Mesenteric fat pad (tissue), 1 donor: ENCODE data around the gene ITGB6. TPM values are rescaled to one million over a fixed set of nuclear protein-coding genes. Genes with fewer than 3 reads are reported as not detected.
"Not testable (repeated sequence)": the region's sequence is repeated elsewhere in the genome, so short reads cannot be mapped to it uniquely, and the experiment has no call there.

ENCODE experiments used
- DNase-seq: peaks from one replicate; pipeline ENCODE4 v3.0.0-alpha.2; 2020; ENCODE audit warnings: low spot score
- total RNA-seq: library from RNA; stranded (reverse); fragmentation: NEBNext Ultra II Directional; extraction: Animal tissue kit (Norgen Biotek cat#: 25700); gene quantifications from one replicate; pipeline ENCODE4 v1.2.1, GENCODE V29; 2021
- donor health status: DM: yes; HTN: yes; CAD: no.

ITGB6 gene
- total RNA-seq, 1 donor from 2014 or later = not detected

DNA sequence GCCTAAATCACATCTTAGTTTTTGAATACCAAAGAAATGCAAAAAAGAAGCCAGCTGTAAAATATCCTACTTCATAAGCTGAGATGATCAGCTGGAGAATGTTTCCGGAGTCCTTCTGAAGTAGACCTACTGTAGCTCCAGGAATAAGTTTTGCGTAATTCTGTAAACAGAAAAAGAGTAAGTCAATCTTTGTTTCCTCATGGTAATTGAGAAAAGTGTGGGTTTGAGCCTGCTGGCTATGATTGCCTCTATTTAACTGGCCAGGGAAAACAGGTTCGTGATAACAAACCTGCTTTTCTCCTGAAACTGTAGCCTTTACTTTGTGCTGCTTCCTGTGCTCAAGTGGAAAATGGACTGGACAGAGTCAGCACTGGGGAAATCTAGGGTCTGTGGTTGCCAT is 58.2 kb downstream of the ITGB6 start:
- DNase-seq = no peak

GRCh38 chr2:160141419-160141818 is 58.7 kb downstream of the ITGB6 start:
- no peak for DNase-seq

DNA sequence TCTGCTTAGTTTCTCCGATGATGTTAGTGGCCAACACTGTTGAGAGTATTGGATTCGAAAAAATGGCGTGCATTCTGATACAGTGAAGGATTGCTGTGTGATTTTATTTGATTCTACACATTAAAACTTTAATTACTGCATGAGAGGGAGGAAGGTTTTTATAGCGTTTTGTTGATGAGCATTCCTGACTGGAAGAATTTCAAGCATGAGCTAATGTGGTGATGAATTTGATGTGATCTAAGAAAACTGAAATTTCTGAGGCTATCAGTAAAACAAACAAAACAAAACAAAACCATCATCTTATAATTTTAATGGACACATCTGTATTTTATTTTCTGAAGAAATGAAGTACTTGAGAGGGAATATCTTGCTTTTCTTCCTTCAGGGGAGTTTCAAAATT is 59.6 kb downstream of the ITGB6 start:
- no peak for DNase-seq

DNA sequence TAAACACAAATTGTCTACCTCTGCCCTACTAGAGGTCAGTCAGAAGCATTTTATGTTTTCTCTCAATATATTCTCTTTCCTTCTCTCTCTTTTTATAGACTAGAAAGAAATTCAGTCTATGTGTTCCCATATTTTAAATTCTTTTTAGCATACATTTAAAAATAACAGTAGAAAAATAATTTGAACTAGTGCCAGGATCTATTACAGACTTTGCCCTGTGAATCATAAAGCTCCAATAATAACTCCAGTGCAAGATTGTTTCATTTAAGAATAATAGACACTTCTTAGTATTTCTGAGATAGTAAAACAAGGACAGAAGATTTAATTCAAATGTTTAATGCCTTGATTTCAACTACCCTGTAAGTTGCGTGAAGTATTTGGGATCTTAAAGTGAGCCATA is 60.1 kb downstream of the ITGB6 start:
- no peak for DNase-seq

DNA sequence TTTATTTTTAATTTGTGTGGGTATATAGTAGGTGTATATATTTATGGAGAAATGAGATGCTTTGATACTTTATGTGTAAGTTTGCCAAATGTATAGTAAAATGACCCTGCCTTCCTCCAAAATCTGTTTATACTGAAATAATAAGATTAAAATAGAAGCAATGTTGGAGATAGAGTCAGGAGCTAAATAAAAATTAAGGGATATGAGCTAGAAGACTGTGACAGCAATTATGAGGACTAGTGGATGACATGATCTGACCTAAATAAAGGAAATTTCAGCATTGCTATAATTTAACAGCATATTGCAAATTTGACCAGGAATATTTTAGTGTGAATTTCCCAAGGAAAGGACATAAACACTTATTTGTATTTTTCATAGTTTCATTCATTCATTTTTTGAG is 60.7 kb downstream of the ITGB6 start:
- DNase-seq = no peak

DNA sequence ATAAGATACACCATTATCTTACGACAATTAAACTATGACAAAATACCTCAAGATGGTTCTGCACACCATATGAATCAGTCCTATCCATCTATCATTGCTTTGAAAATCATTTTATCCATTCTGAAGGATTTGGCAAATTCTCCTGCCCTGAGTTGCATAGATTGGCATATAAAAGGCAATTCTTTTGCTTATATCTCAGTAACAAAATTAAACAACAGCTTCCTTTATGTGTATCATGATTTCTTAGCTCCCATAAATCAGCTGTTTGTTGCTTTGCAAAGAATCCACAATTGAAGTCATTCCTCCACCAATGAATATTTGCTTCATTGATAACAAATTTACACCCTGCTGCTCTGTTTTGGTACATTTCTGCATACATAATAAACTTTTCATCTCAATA is 61.7 kb downstream of the ITGB6 start:
- no peak for DNase-seq

GRCh38 chr2:160137464-160137863 is 62.6 kb downstream of the ITGB6 start:
- no peak for DNase-seq

DNA sequence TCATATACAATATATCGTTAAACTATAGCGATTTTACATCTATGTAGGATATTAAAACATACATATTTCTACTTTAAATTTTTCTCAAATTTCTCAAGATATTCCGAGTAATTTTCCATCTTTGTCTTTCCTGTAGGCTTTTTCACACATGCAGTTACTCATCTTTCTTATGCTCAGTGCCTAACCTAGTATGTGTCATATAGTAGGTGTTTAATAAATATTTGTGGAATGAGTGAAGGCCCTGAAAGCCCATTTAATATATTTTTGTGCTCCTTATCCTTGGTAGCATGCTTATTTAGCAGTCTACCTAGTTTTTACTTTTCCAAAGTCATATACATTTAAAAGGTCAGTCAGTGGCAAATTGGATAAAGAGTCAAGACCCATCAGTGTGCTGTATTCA is 67.3 kb downstream of the ITGB6 start:
- no peak for DNase-seq

DNA sequence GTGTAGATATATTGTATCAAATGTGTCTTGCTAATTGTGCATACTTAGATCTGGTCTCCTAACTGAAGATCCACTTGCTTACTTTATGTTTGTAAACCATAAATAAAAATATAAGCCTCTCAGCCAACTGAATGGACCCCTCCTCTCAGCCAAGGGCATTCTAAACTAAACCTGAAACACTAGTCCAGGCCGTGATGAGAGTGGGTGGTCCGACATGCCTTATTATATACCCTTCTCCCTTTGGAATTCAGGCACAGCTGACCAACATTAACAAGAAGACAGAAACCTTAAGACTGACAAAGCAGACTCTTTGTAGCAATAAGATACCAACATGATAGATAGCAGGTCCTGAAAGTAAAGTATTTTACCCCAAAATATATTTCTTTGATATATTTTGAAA is 73.3 kb downstream of the ITGB6 start:
- no peak for DNase-seq

GRCh38 chr2:160126315-160126714 is 73.8 kb downstream of the ITGB6 start:
- DNase-seq = no peak

GRCh38 chr2:160125828-160126227 is 74.2 kb downstream of the ITGB6 start:
- DNase-seq = no peak

DNA sequence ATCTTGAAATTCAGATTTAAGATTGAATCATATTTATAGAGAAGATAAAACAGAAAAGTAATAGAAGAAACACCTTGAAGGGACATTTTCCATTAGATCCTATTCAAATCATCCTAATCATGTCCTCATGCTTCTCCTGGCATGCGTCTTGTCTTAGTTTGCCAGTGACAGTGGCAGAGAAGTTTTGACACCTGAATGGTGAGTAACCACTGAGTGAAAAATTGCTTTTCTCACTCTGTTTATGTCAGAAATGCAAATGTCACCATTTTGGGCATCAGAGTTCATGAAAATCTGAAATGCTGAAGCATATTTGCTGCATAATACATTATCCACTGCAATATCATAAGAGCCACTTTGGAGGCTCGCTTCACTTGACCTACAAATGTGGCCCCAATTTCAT is 74.7 kb downstream of the ITGB6 start:
- no peak for DNase-seq

DNA sequence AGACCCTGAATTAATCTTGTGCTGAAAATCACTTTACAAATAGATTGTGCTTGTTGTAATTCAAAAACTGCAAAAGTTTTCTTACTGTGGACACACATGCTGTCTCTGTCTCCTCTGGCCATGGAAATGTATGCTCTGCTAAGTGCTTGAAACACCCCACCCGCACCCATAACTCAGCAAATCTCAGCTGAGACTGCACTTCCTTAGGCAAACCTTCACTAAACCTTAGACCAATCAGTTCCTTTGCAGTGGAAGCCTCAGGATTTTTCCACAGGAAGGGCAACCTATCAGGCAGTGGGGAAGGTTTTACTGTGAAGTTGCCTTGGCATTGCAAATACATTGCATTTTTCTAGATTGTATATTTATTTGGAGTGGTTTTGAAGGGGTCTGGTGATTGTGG is 75.5 kb downstream of the ITGB6 start:
- no peak for DNase-seq

DNA sequence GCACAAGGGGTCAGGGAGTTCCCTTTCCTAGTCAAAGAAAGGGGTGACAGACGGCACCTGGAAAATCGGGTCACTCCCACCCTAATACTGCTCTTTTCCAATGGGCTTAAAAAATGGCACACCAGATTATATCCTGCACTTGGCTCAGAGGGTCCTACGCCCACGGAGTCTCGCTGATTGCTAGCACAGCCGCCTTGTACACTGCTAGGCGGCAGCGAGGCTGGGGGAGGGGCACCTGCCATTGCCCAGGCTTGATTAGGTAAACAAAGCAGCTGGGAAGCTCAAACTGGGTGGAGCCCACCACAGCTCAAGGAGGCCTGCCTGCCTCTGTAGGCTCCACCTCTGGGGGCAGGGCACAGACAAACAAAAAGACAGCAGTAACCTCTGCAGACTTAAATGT is 85.4 kb downstream of the ITGB6 start:
- not testable (repeated sequence) for DNase-seq

DNA sequence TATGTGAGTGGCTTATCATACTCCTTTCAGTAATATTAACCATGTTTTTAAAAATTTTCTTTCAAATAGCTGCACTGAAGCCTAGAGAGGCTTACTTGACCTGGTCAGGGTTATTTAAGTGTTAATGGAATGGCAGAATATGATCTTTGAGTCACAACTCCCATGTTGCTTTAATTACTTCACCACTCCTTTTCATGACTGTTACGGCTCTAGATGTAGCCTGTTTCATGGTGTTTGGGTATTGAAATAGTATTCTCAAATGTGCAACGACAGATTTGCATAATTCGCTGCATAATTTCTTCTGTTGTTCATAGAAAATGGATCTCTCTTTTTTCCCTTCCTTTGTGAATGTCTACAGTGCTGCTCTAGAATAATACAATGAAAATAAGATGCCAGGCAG is 86.1 kb downstream of the ITGB6 start:
- no peak for DNase-seq

GRCh38 chr2:160111951-160112798 is 87.9 kb downstream of the ITGB6 start:
- no peak for DNase-seq

DNA sequence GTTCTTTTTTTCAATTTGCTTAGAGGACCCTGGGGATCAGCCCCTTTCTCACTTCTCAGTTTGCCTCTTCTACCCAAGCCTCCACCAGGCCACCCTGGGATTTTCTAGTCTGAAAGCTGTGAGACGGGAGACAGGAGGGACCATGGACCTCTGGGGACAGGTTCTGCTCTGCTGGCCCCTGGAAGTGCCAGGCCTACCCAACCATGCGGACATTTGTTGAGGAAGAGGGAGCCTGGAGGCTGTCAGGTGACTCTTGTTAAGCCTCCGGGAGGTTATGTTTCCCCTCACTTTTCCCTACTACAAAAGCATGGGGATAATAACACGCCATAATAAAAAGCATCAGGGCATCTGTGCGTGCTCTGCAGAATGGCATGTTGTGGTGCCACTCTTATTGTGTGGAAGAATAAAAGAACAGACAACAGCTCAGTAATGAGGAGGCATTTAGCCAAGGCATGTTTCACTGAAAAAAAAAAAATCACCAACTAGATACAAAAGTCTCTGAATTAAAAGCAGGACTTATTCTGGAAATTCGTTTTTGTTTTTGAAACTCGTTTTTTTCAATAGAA is 89.3 kb downstream of the ITGB6 start:
- DNase-seq = no peak

- DNase-seq = no peak
Observed at GRCh38 chr2:160109939-160110673, 90.0 kb downstream of the ITGB6 start.

- DNase-seq = no peak
Observed at GRCh38 chr2:160109243-160109642, 90.8 kb downstream of the ITGB6 start.

DNA sequence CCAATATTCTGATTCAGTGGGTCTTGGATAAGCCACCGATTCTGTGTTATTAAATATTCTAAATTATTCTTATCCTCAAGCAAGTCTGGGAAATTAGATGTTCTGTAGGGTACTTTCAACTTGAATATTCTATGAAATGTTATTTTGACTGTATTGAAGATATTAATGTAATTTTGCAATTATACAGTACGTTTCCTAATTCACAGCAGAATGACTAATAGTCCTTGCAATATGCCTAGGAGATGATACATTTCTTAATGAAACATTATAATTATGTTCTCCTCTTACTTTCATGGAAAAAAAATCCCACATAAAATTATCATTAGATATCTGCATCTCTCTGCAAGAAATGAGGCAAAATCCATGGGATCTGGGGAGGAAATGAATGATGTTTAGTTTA is 91.4 kb downstream of the ITGB6 start:
- no peak for DNase-seq

GRCh38 chr2:160105366-160105765 is 94.7 kb downstream of the ITGB6 start:
- no peak for DNase-seq

GRCh38 chr2:160104115-160104514 is 96.0 kb downstream of the ITGB6 start:
- no peak for DNase-seq
